Anterior cingulate cortex (tissue), 58 donors: Measurements from ENCODE around the gene ASPRV1.
"Not testable (repeated sequence)": the region's sequence is repeated elsewhere in the genome, so short reads cannot be mapped to it uniquely, and the experiment has no call there.

Source experiments
- DNase-seq, 58 donors: peaks; one replicate each; lab custom pipeline; 2025; lab: John Stamatoyannopoulos, UW

Gene ASPRV1

DNA sequence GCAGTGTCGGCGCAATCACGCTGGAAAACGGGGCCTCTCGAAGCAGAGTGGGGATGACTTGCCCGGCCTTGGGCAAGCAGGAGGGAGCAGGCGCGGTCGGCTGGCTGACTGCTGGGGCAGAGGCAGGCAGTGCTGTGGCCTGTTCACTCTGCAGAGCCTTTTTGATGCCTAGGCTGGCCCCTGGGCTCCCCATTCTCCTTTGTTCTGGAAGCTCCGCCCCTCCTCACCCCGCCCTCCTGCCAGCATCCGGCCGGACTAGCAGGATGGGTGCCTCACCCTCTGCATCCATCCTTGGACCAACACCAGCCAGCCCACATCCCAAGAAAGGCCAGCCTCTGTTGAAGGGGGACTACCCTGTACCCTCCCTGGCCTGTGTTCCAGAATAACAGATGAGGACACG, at the start of gene ASPRV1:
TSS of gene ASPRV1 (minus strand) at position 136 of the 400 bp plus-strand sequence. CDS start 195 bp downstream, outside the sequence.
- DNase-seq = peak in 46 of 58 donors; percentile 12 to 87 (median 63)

DNA sequence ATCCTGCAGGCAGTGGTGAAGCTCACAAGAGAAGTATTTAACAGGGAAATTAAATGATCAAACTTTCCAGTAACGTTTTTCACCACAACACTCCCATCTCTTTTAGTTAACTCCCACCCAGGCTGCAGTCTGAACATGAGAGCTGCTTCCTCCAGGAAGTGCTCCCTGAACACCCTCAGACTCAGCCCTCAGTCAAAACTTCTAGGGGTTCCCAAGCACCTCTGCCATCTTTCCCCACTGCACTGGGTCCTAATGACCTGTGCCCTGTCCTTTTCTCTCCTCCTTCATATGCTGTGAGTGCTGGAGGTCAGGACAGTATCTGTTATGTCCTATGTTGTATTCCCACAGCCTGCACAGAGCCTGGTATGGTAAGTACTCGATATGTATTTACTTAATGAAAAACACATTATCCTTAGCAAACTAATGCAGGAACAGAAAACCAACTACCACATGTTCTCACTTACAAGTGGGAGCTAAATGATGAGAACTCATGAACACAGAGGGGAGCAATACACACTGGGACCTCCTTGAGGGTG, 49.2 kb upstream of the ASPRV1 start:
- DNase-seq = no peak

GRCh38 chr2:70009762-70010575, 48.5 kb upstream of the ASPRV1 start:
- DNase-seq = no peak

DNA sequence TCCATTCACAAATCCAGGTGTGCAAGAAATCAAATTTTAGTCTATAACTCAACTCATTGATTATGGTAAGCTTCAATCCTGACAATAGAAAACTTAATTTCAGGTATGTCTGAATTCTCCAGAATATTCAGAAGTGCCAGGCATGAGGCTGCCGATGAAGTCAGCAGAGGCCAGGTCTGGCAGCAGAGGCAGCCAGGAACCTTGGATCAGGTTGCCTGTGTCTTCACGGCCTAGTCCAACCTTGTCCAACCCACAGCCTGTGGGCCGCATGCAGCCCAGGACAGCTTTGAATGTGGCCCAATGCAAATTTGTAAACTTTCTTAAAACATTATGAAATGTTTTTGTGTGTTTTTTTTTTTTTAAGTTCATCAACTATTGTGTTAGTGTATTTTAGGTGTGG, 46.9 kb upstream of the ASPRV1 start:
- DNase-seq = no peak

- no peak for DNase-seq
Measured at GRCh38 chr2:70007151-70007550, 45.7 kb upstream of the ASPRV1 start.

GRCh38 chr2:70006447-70006784, 45.0 kb upstream of the ASPRV1 start:
- no peak for DNase-seq

GRCh38 chr2:70005752-70006446, 44.5 kb upstream of the ASPRV1 start:
- no peak for DNase-seq

GRCh38 chr2:70005216-70005615, 43.8 kb upstream of the ASPRV1 start:
- DNase-seq = no peak

DNA sequence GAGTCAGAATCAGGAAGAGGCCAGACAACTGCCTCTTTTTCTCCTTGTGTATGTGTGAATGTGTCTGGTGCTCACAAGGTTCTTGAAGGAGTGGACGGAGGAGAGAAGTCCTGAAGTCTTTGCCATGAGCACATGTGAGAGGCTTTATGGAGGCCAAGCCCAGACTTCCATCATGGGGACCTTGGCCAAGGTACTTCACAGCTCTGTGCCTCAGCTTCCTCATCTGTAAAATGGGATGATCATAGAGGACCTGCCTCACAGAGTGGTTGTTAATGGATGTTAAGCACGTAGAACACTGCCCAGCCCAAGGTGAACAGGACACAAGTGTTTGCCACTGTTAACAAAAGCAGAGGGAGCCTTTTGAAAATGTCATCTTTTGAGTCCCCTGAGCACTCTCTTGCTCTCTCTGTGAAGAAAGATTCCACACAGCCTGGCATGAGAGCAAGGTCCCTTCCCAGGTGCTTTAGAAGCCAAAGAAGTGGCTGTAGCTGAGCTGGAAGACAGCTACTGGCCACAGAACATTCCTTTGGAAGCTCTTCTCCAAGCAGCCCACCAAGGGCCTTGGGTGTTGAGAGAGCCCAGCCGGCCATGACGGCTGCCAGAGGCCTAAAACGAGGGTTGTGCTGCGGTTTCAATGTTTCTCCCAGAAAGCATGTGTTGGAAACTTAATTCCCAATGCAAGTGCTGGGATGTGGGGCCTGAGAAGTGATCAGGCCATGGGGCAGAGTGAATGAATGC, 41.8 kb upstream of the ASPRV1 start:
- DNase-seq = no peak

GRCh38 chr2:70002241-70002899, 40.9 kb upstream of the ASPRV1 start:
- no peak for DNase-seq

DNA sequence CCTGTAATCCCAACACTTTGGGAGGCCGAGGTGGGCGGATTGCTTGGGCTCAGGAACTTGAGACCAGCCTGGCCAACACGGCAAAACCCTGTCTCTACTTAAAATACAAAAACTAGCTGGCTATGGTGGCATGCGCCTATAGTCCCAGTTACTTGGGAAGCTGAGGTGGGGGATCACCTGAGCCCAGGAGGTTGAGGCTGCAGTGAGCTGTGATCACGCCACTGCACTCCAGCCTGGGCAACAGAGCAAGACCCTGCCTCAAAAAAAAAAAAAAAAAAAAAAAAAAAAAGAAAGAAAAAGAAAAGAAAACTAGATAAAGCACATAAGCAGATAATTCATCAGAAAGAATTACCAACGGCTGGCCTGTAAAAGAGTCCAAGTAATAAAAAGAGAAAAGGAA, 39.1 kb upstream of the ASPRV1 start:
- not testable (repeated sequence) for DNase-seq

- DNase-seq = no peak
Measured at GRCh38 chr2:69998761-69999160, 37.3 kb upstream of the ASPRV1 start.

DNA sequence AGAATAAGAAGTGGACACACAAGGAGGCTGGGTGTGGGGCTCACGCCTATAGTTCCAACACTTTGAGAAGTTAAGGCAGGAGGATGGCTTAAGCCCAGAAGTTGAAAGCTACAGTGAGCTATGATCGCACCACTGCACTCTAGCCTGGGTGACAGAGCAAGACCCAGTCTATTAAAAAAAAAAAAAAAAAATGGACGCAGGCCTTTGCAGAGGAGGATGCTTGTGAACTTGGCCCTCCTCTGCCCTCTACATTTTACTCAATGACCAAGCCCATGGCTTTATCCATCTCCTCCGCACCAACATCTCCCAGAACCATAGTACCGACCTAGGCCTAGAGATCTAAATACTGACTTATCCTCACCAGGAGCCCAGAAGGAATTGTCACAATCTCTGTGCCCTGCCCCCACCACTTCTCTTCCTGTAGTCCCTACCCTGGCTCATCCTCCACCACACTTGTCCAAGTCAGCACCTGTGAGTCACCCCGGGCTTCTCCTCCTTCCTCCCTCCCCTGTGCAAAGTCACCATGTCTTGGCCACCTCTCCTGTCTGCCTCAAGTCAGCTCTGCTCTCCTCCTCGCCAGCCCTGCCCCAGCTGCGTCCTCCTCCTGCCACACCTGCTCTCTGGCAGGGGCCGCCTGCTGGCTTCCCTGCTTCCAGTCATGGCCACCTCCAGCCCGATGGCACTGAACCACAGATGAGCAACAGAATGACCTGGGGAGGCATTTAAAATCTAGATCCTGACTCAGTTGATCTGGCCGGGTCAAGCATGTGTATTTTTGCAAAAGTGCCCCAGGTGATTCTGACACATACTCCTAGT, 35.8 kb upstream of the ASPRV1 start:
- DNase-seq = no peak

GRCh38 chr2:69995511-69995910, 34.1 kb upstream of the ASPRV1 start:
- no peak for DNase-seq

- no peak for DNase-seq
Measured at GRCh38 chr2:69994166-69994565, 32.7 kb upstream of the ASPRV1 start.

GRCh38 chr2:69993708-69994107, 32.3 kb upstream of the ASPRV1 start:
- DNase-seq = no peak

DNA sequence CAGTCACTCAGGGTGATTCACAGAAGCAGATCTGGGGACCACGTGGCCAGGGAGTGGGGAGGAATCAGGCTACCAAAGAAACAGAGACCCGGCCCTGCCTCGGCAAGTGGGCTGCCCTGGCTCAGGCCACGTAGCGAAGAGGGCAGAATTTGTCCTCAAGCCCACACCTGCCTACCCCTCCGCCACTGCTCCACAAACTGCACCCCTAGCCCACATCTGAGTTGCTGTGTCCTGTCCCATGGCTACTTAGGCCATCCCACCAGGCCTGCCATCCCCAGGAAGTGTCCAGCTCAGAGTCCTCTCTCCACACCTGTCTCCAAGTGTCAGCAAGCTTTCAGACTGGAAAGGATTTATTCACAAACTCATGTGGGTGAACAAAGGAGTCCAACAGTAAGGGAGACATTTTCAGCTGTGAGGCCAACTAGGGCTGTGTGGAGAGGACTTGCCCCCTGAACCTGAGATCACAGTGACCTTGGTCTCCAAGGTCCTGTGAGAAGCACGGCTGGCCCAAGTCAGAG, 31.7 kb upstream of the ASPRV1 start:
- no peak for DNase-seq

DNA sequence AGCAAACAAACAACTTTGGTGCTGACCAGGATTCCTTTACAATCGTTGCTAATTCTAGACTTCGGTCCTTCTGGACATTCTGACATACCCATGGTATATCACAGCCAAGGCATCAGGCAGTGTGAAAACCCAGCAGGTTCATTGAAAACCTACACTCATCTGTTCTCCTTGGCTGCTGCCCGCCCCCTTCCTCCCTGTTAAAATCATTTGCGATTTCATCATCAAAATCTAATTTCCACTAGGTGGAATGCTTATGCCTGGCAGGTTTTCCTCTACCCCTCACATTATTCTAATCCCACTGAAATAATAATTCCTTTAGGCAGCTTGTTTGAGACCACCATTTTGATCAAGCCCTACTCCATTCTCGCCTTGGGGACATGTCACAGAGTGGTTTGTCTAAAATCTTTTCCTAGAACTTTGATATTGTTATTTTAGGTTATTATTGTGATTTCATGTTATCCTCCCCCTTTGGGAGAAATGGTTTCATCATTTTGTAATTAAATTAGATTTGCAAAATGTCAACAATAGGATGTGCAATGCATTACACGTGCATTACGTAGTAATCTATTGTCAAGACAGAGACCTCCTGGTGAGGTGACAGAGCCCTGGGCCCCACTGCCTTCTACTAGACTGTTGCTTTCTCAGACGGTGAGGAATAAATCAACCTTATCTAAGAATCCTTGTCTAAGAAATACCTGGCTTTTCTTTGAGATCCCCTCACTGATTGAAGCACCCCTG, 31.0 kb upstream of the ASPRV1 start:
- no peak for DNase-seq
